Measurements from ENCODE around the gene BMP7.
"Not testable (repeated sequence)": the region's sequence is repeated elsewhere in the genome, so short reads cannot be mapped to it uniquely, and the experiment has no call there.

GRCh38 chr20:57239324-57239723 lies 27.1 kb downstream of the BMP7 start:
- TF ChIP-seq CTCF (IDR thresholded peaks at IDR 0.05; ENCODE audit: extremely low read depth in 1 of 2, insufficient read depth in 1 of 2, low read depth in 1 of 2, low read length in 2 of 2); POLR2A (IDR thresholded peaks at IDR 0.05; ENCODE audit: low read depth, low read length); POLR2AphosphoS5 (IDR thresholded peaks at IDR 0.05; ENCODE audit: insufficient read depth, low read depth, low read length); JUN (IDR thresholded peaks at IDR 0.05; ENCODE audit: borderline replicate concordance, insufficient read depth, insufficient read length, low read depth); MYC (IDR thresholded peaks at IDR 0.05; ENCODE audit: low read depth, low read length); EZH2 (IDR thresholded peaks at IDR 0.05; ENCODE audit: borderline replicate concordance, low read depth, low read length, severe bottlenecking); MAX (IDR thresholded peaks at IDR 0.05; ENCODE audit: insufficient read depth, insufficient read length): not testable (repeated sequence)

All from endothelial cell of umbilical vein (primary cell).